ENCODE results near the gene GBP6.

GRCh38 chr1:89407360-89407759 lies 43.5 kb downstream of the GBP6 start:
- no peak for TF ChIP-seq USF2 (IDR thresholded peaks at IDR 0.05)
- TF ChIP-seq EP300 (IDR thresholded peaks at IDR 0.05) = no peak
- no peak for TF ChIP-seq CTCF (IDR thresholded peaks at IDR 0.05)
- TF ChIP-seq POLR2A (IDR thresholded peaks at IDR 0.05; ENCODE audit: low read length) = no peak
- TF ChIP-seq RAD21 (conservative IDR thresholded peaks at IDR 0.05 in 1 of 2, IDR thresholded peaks at IDR 0.05 in 1 of 2) = no peak
- TF ChIP-seq PBX3 (IDR thresholded peaks at IDR 0.05) = no peak
- no peak for TF ChIP-seq MYC (IDR thresholded peaks at IDR 0.05; ENCODE audit: borderline replicate concordance, low read length)
- no peak for TF ChIP-seq KDM1A (IDR thresholded peaks at IDR 0.05; ENCODE audit: low read depth)
- no peak for TF ChIP-seq BCL3 (IDR thresholded peaks at IDR 0.05)
